ENCODE measurements around the gene PRRT4. TPM values are rescaled to one million over a fixed set of nuclear protein-coding genes. Genes with fewer than 3 reads are reported as not detected.

PRRT4 gene
- total and polyA plus RNA-seq, 2 of the 4 experiments (the other 2 are of a cell fraction): not detected

DNA sequence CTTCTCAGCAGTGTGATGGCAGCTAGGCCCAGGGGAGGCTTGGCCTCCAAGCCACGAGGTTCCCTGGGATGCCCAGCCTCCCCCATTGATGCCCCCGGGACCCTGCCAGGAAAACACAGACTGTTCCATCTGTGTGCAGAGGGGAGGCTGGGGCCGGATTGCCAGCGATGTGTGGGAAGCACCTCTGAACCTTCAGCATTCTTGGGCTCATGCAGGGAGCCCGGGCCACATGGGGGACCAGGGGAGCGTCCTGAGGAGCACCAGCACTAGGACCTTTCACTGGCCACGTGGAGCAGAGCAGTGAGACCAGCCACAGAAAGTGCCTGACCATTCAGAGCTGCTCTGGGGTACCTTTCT, 45.7 kb upstream of the PRRT4 start:
- no peak overlapping the region for H3K9ac ChIP-seq (ENCODE audit: low read depth, low read length)
- H3K4me1 ChIP-seq (ENCODE audit: control insufficient read depth, insufficient read depth, low read length): peaks cover 20% of the 10 kb centered on the region
- dilution Hi-C loops (cut with HindIII; ENCODE audit: low sequenced_read_pairs, unreplicated experiment): no loop called here
- H2AK5ac ChIP-seq (ENCODE audit: low read depth, low read length): no peak overlapping the region; the same call in 1 of the 2 replicates
- no peak overlapping the region for H3K4me3 ChIP-seq (ENCODE audit: insufficient read depth, low read depth, low read length)
- no peak overlapping the region for H4K5ac ChIP-seq (ENCODE audit: low read depth, low read length)
- H4K91ac ChIP-seq (ENCODE audit: insufficient read depth, low read depth, low read length): no peak overlapping the region
- no peak for DNase-seq
- in situ Hi-C loops (cut with MboI; ENCODE audit: low sequenced_read_pairs): no loop called here
- no peak overlapping the region for H2BK120ac ChIP-seq (ENCODE audit: low read depth, low read length)
- no peak for ATAC-seq (ENCODE audit: low read depth)
- no peak overlapping the region for H2BK5ac ChIP-seq (ENCODE audit: low read depth, low read length, poor library complexity, severe bottlenecking)
- no TSS peak for BruUV-seq (replicated peaks)
- WGBS, 2 experiments (ENCODE audit: extremely low coverage in 2 of 2, insufficient read length in 1 of 2): 89% methylated on average over 5 of the region's 7 CpGs; no CpG with 5 or more reads in 1 of the 2 experiments
- H3K18ac ChIP-seq (ENCODE audit: low read depth, low read length): no peak overlapping the region
- H2BK15ac ChIP-seq (ENCODE audit: low read depth, low read length): no peak overlapping the region
- H3K9me1 ChIP-seq (ENCODE audit: insufficient read depth, low read length): peaks cover 9% of the 10 kb centered on the region; the same call in 1 of the 2 replicates
- no peaks in the 10 kb centered on the region for H3K9me3 ChIP-seq (ENCODE audit: control insufficient read depth, insufficient read depth, low read length)
- no peak overlapping the region for H3K56ac ChIP-seq (ENCODE audit: extremely low read depth, insufficient read depth, low read length)
- peak overlapping the region; percentile 40 for H2AK9ac ChIP-seq (replicated peaks; ENCODE audit: low read depth, low read length, poor library complexity)
- H4K20me1 ChIP-seq (ENCODE audit: insufficient read depth, low read length): peaks cover 12% of the 10 kb centered on the region
- no peak overlapping the region; the same call in 1 of the 2 replicates for H3K4me2 ChIP-seq (ENCODE audit: low read depth, low read length)
- no peaks in the 10 kb centered on the region for H3K36me3 ChIP-seq (ENCODE audit: control insufficient read depth, insufficient read depth, low read length)
- intact Hi-C loops (cut with micrococcal nuclease): no loop called here
- no peak overlapping the region for H2AFZ ChIP-seq (replicated peaks; ENCODE audit: low read length, poor library complexity)
- TF ChIP-seq SMC3 (IDR thresholded peaks at IDR 0.05; ENCODE audit: low read depth, low read length) (no peak), NFE2L2 (IDR thresholded peaks at IDR 0.05; ENCODE audit: low read depth, low read length) (no peak), RFX5 (IDR thresholded peaks at IDR 0.05; ENCODE audit: low read depth, low read length) (no peak), RAD21 (IDR thresholded peaks at IDR 0.05; ENCODE audit: low read length) (no peak), POLR2A (IDR thresholded peaks at IDR 0.05; ENCODE audit: low read depth, low read length) (no peak), FOS (IDR thresholded peaks at IDR 0.05; ENCODE audit: low read depth, low read length) (no peak), BHLHE40 (IDR thresholded peaks at IDR 0.05; ENCODE audit: low read depth, low read length) (no peak), MXI1 (IDR thresholded peaks at IDR 0.05; ENCODE audit: borderline replicate concordance, low read depth, low read length) (no peak), MAZ (IDR thresholded peaks at IDR 0.05; ENCODE audit: borderline replicate concordance, low read depth, low read length) (no peak), CHD1 (IDR thresholded peaks at IDR 0.05; ENCODE audit: low read depth, low read length) (no peak), MAFK (IDR thresholded peaks at IDR 0.05; ENCODE audit: low read depth, low read length) (no peak), USF2 (IDR thresholded peaks at IDR 0.05; ENCODE audit: low read depth, low read length) (no peak), CEBPB (IDR thresholded peaks at IDR 0.05; ENCODE audit: low read depth, low read length) (no peak), RCOR1 (IDR thresholded peaks at IDR 0.05; ENCODE audit: insufficient replicate concordance, low read length) (no peak)
- TF ChIP-seq, protein P1, sequence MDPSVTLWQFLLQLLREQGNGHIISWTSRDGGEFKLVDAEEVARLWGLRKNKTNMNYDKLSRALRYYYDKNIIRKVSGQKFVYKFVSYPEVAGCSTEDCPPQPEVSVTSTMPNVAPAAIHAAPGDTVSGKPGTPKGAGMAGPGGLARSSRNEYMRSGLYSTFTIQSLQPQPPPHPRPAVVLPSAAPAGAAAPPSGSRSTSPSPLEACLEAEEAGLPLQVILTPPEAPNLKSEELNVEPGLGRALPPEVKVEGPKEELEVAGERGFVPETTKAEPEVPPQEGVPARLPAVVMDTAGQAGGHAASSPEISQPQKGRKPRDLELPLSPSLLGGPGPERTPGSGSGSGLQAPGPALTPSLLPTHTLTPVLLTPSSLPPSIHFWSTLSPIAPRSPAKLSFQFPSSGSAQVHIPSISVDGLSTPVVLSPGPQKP (IDR thresholded peaks at IDR 0.05; ENCODE audit: borderline replicate concordance, low read depth, low read length): no peak
- TF ChIP-seq, protein P2, sequence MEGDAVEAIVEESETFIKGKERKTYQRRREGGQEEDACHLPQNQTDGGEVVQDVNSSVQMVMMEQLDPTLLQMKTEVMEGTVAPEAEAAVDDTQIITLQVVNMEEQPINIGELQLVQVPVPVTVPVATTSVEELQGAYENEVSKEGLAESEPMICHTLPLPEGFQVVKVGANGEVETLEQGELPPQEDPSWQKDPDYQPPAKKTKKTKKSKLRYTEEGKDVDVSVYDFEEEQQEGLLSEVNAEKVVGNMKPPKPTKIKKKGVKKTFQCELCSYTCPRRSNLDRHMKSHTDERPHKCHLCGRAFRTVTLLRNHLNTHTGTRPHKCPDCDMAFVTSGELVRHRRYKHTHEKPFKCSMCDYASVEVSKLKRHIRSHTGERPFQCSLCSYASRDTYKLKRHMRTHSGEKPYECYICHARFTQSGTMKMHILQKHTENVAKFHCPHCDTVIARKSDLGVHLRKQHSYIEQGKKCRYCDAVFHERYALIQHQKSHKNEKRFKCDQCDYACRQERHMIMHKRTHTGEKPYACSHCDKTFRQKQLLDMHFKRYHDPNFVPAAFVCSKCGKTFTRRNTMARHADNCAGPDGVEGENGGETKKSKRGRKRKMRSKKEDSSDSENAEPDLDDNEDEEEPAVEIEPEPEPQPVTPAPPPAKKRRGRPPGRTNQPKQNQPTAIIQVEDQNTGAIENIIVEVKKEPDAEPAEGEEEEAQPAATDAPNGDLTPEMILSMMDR (conservative IDR thresholded peaks at IDR 0.05; ENCODE audit: low read depth, low read length): no peak
- no peak overlapping the region for H3K27ac ChIP-seq (ENCODE audit: insufficient read depth, low read length)
- H3K14ac ChIP-seq (replicated peaks; ENCODE audit: low read depth, low read length): no peak overlapping the region
- no peak overlapping the region for H3K23ac ChIP-seq (ENCODE audit: low read depth, low read length)
- H3K4ac ChIP-seq (ENCODE audit: low read depth, low read length): no peak overlapping the region
- ChIA-PET CTCF (interaction anchor here (0.6 to 1.3 kb wide), 4 partner anchors 18 to 89 kb away, joined by 3 to 4 read pairs (median 3); no protein-coding TSS in a partner anchor), POLR2A (ENCODE audit: unreplicated experiment) (no interaction called here)
- H3K79me1 ChIP-seq (ENCODE audit: low read depth in 1 of 2, low read length in 2 of 2): peaks cover 20 to 42% of the 10 kb centered on the region in 2 experiments
- H2BK20ac ChIP-seq (ENCODE audit: low read depth, low read length): no peak overlapping the region
- no peaks in the 10 kb centered on the region for H3K27me3 ChIP-seq (ENCODE audit: control insufficient read depth, insufficient read depth, low read length)
- H4K8ac ChIP-seq (ENCODE audit: low read depth in 2 of 2, low read length in 2 of 2): no peak overlapping the region

Measured in IMR-90 (cell line).